ENCODE data around the gene DUSP18.
A peak's percentile ranks its signal among the peaks of the same experiment; 100 is the strongest.

The DUSP18 gene

GRCh38 chr22:30704978-30705377 is 37.3 kb upstream of the DUSP18 start:
- Histone ChIP-seq H3K4me1 (ENCODE audit: insufficient read depth, poor library complexity, severe bottlenecking) (no peaks in the 10 kb centered on the region), H3K27ac (ENCODE audit: poor library complexity, severe bottlenecking) (no peak overlapping the region), H3K4me3 (ENCODE audit: severe bottlenecking) (no peak overlapping the region), H3K27me3 (ENCODE audit: insufficient read depth, poor library complexity, severe bottlenecking) (no peaks in the 10 kb centered on the region), H3K9me3 (ENCODE audit: severe bottlenecking) (no peaks in the 10 kb centered on the region), H3K36me3 (ENCODE audit: low read depth) (no peaks in the 10 kb centered on the region)
- TF ChIP-seq CTCF (IDR thresholded peaks at IDR 0.05; ENCODE audit: poor library complexity, severe bottlenecking), result no peak
- no peak for DNase-seq (ENCODE audit: low spot score)
- no peak for ATAC-seq (ENCODE audit: low read depth)

GRCh38 chr22:30702856-30703255 is 35.2 kb upstream of the DUSP18 start:
- H3K36me3 ChIP-seq (ENCODE audit: low read depth), result no peaks in the 10 kb centered on the region
- H3K27ac ChIP-seq (ENCODE audit: poor library complexity, severe bottlenecking), result no peak overlapping the region
- ATAC-seq (ENCODE audit: low read depth), result no peak
- no peak overlapping the region for H3K4me3 ChIP-seq (ENCODE audit: severe bottlenecking)
- TF ChIP-seq CTCF (IDR thresholded peaks at IDR 0.05; ENCODE audit: poor library complexity, severe bottlenecking), result no peak
- no peaks in the 10 kb centered on the region for H3K4me1 ChIP-seq (ENCODE audit: insufficient read depth, poor library complexity, severe bottlenecking)
- no peaks in the 10 kb centered on the region for H3K9me3 ChIP-seq (ENCODE audit: severe bottlenecking)
- DNase-seq (ENCODE audit: low spot score), result no peak
- H3K27me3 ChIP-seq (ENCODE audit: insufficient read depth, poor library complexity, severe bottlenecking), result no peaks in the 10 kb centered on the region

GRCh38 chr22:30701872-30702271 is 34.2 kb upstream of the DUSP18 start:
- Histone ChIP-seq H3K9me3 (ENCODE audit: severe bottlenecking) (no peaks in the 10 kb centered on the region), H3K4me3 (ENCODE audit: severe bottlenecking) (no peak overlapping the region), H3K4me1 (ENCODE audit: insufficient read depth, poor library complexity, severe bottlenecking) (no peaks in the 10 kb centered on the region), H3K36me3 (ENCODE audit: low read depth) (no peaks in the 10 kb centered on the region), H3K27ac (ENCODE audit: poor library complexity, severe bottlenecking) (no peak overlapping the region), H3K27me3 (ENCODE audit: insufficient read depth, poor library complexity, severe bottlenecking) (no peaks in the 10 kb centered on the region)
- TF ChIP-seq CTCF (IDR thresholded peaks at IDR 0.05; ENCODE audit: poor library complexity, severe bottlenecking), result no peak
- DNase-seq (ENCODE audit: low spot score), result no peak
- ATAC-seq (ENCODE audit: low read depth), result peak; percentile 79; the same call in 2 of the 3 replicates

GRCh38 chr22:30697975-30698374 is 30.3 kb upstream of the DUSP18 start:
- H3K4me3 ChIP-seq (ENCODE audit: severe bottlenecking), result no peak overlapping the region
- peaks cover 3% of the 10 kb centered on the region for H3K4me1 ChIP-seq (ENCODE audit: insufficient read depth, poor library complexity, severe bottlenecking)
- ATAC-seq (ENCODE audit: low read depth) (no peak), DNase-seq (ENCODE audit: low spot score) (no peak)
- H3K27me3 ChIP-seq (ENCODE audit: insufficient read depth, poor library complexity, severe bottlenecking), result no peaks in the 10 kb centered on the region
- H3K27ac ChIP-seq (ENCODE audit: poor library complexity, severe bottlenecking), result no peak overlapping the region
- TF ChIP-seq CTCF (IDR thresholded peaks at IDR 0.05; ENCODE audit: poor library complexity, severe bottlenecking), result no peak
- H3K36me3 ChIP-seq (ENCODE audit: low read depth), result no peaks in the 10 kb centered on the region
- no peaks in the 10 kb centered on the region for H3K9me3 ChIP-seq (ENCODE audit: severe bottlenecking)

GRCh38 chr22:30695871-30696655 is 28.4 kb upstream of the DUSP18 start:
- Histone ChIP-seq H3K9me3 (ENCODE audit: severe bottlenecking) (no peaks in the 10 kb centered on the region), H3K4me1 (ENCODE audit: insufficient read depth, poor library complexity, severe bottlenecking) (peaks cover 3% of the 10 kb centered on the region), H3K4me3 (ENCODE audit: severe bottlenecking) (no peak overlapping the region)

More at GRCh38 chr22:30695871-30696655, 28.4 kb upstream of the DUSP18 start:
- ATAC-seq (ENCODE audit: low read depth) (no peak), DNase-seq (ENCODE audit: low spot score) (no peak)
- Histone ChIP-seq H3K27me3 (ENCODE audit: insufficient read depth, poor library complexity, severe bottlenecking) (no peaks in the 10 kb centered on the region), H3K27ac (ENCODE audit: poor library complexity, severe bottlenecking) (no peak overlapping the region), H3K36me3 (ENCODE audit: low read depth) (no peaks in the 10 kb centered on the region)
- TF ChIP-seq CTCF (IDR thresholded peaks at IDR 0.05; ENCODE audit: poor library complexity, severe bottlenecking), result no peak

Measured in RWPE2 (cell line).